ENCODE results near the gene TNIK. TPM values are rescaled to one million over a fixed set of nuclear protein-coding genes. Genes with fewer than 3 reads are reported as not detected.

TNIK gene
- total and polyA plus RNA-seq, 2 of the 13 experiments (the other 11 are each of a cell fraction or from before 2014, with no cell fraction given) = 0.15 to 0.22 TPM

- no peak for TF ChIP-seq FUBP1 (CRISPR knock-in tag; IDR thresholded peaks at IDR 0.05; ENCODE audit: borderline replicate concordance)
- TF ChIP-seq MAX (IDR thresholded peaks at IDR 0.05) = no peak
- no peak for TF ChIP-seq ZBTB42 (CRISPR knock-in tag; IDR thresholded peaks at IDR 0.05)
- TF ChIP-seq YEATS4 (CRISPR knock-in tag; IDR thresholded peaks at IDR 0.05; ENCODE audit: borderline replicate concordance) = no peak
- TF ChIP-seq ZNF230 (CRISPR knock-in tag; IDR thresholded peaks at IDR 0.05) = no peak
- TF ChIP-seq KDM4B (CRISPR knock-in tag; IDR thresholded peaks at IDR 0.05) = no peak
- TF ChIP-seq HMGA1 (CRISPR knock-in tag; conservative IDR thresholded peaks at IDR 0.05) = no peak
- TF ChIP-seq ZNF205 (CRISPR knock-in tag; IDR thresholded peaks at IDR 0.05) = no peak
Observed at GRCh38 chr3:171183042-171183441, 277.2 kb downstream of the TNIK start (continued).

GRCh38 chr3:171181907-171182690, 278.1 kb downstream of the TNIK start:
- FAIRE-seq = no peak
- no peaks in the 10 kb centered on the region for H3K36me3 ChIP-seq (replicated peaks in 1 of 2; ENCODE audit: control insufficient read depth in 1 of 2, insufficient read depth in 2 of 2, low read length in 2 of 2)
- no peak overlapping the region for H3K27ac ChIP-seq (ENCODE audit: extremely low read length, insufficient read depth, low read length)
- no TSS peak for BruUV-seq (replicated peaks)
- H3K4me3 ChIP-seq (replicated peaks in 1 of 3; ENCODE audit: insufficient read depth in 1 of 3, low read depth in 2 of 3, low read length in 3 of 3) = no peak overlapping the region
- in situ Hi-C loops (cut with HindIII; ENCODE audit: extremely low pct_ligation_motif_present, low pct_unique_long_range_greater_than_20kb) (no loop called here), intact Hi-C loops (cut with micrococcal nuclease; ENCODE audit: unreplicated experiment) (loop anchor here (10.0 kb wide), 1 partner anchor 653 kb away; no protein-coding TSS in a partner anchor)
- POLR2A ChIA-PET = no interaction called here
- CTCF ChIA-PET (ENCODE audit: low intra/inter-chr PET ratio, low total read pairs) = interaction anchor here (1.4 to 1.7 kb wide), 2 partner anchors 132 to 221 kb away, joined by 7 to 16 read pairs; no protein-coding TSS in a partner anchor
- H3K4me1 ChIP-seq (ENCODE audit: insufficient read depth, low read length) = peaks cover 28% of the 10 kb centered on the region
- ATAC-seq = no peak
- H3K4me2 ChIP-seq (ENCODE audit: low read depth, low read length) = no peak overlapping the region
- H2AFZ ChIP-seq (ENCODE audit: low read length) = no peak overlapping the region
- H3K79me2 ChIP-seq (ENCODE audit: insufficient read depth, low read length) = no peaks in the 10 kb centered on the region
- H4K20me1 ChIP-seq (ENCODE audit: insufficient read depth, low read length) = no peaks in the 10 kb centered on the region
- WGBS (ENCODE audit: low lambda C conversion rate) = 95% methylated on average over 4 of the region's 4 CpGs
- H3K9me3 ChIP-seq (ENCODE audit: low read length) = no peaks in the 10 kb centered on the region
- DNase-seq (ENCODE audit: low spot score) = no peak
- H3K27me3 ChIP-seq (ENCODE audit: control insufficient read depth in 1 of 2, insufficient read depth in 2 of 2, low read length in 2 of 2) = no peaks in the 10 kb centered on the region
- no peak overlapping the region for H3K9ac ChIP-seq (ENCODE audit: insufficient read depth, low read depth, low read length)
- no peak for TF ChIP-seq ZNF740 (CRISPR knock-in tag; IDR thresholded peaks at IDR 0.05)
- no peak for TF ChIP-seq ZNF724P (CRISPR knock-in tag; IDR thresholded peaks at IDR 0.05; ENCODE audit: borderline replicate concordance)
- no peak for TF ChIP-seq SP1 (IDR thresholded peaks at IDR 0.05)
- TF ChIP-seq SP1 (CRISPR knock-in tag; IDR thresholded peaks at IDR 0.05) = no peak
- TF ChIP-seq GATA4 (IDR thresholded peaks at IDR 0.05; ENCODE audit: borderline replicate concordance, low read depth) = no peak
- TF ChIP-seq ZNF24 (IDR thresholded peaks at IDR 0.05) = no peak
- no peak for TF ChIP-seq ZNF672 (CRISPR knock-in tag; IDR thresholded peaks at IDR 0.05)
- no peak for TF ChIP-seq HBP1 (CRISPR knock-in tag; IDR thresholded peaks at IDR 0.05; ENCODE audit: low read depth)
- TF ChIP-seq ZNF691 (CRISPR knock-in tag; IDR thresholded peaks at IDR 0.05; ENCODE audit: borderline replicate concordance, low read depth) = no peak

Data from HepG2 (cell line).